NCI-H82 treated with DMSO at 0.1 percent for 48 hours (cell line): ENCODE measurements around the gene PCDHA1.

Experiments used
- DNase-seq: peaks from one replicate; lab custom pipeline; 2025; ENCODE audit not compliant: unreplicated experiment; lab: John Stamatoyannopoulos, UW

The PCDHA1 gene

GRCh38 chr5:141040093-141040770, 254.3 kb downstream of the PCDHA1 start:
- DNase-seq = peak; percentile 81

GRCh38 chr5:141040771-141041426, 255.0 kb downstream of the PCDHA1 start:
- peak; percentile 92 for DNase-seq

- DNase-seq = no peak
These were observed 255.5 kb downstream of the PCDHA1 start for GRCh38 chr5:141041427-141041785.

- DNase-seq = no peak
These were observed 256.6 kb downstream of the PCDHA1 start for GRCh38 chr5:141042555-141042954.

- DNase-seq = no peak
These were observed 264.9 kb downstream of the PCDHA1 start, which contains the start of gene PCDHB1 for GRCh38 chr5:141050622-141051520. PCDHB1 (plus strand) TSS chr5:141051374; CDS start chr5:141051471, 97 bp downstream.

GRCh38 chr5:141051521-141051866, 265.6 kb downstream of the PCDHA1 start:
- no peak for DNase-seq
